MM.1S (cell line): ENCODE data around the gene KCNA2.

Experiments used
- DNase-seq: peaks from one replicate; pipeline ENCODE4 v3.0.0-alpha.2; 2015
- H2AFZ ChIP-seq: fragments of 300-600 bp; sonication (generic); 2 replicates; pipeline ENCODE4 v1.6.0; 2016; ENCODE audit warnings: antibody characterized with exemption, low read length
- H3F3A ChIP-seq: fragments of 300-600 bp; sonication (generic); 2 replicates; pipeline ENCODE4 v1.6.1; 2016; ENCODE audit warnings: mild to moderate bottlenecking, antibody characterized with exemption, low read length, moderate library complexity, mixed read lengths; ENCODE audit not compliant: insufficient read depth
- H3K27ac ChIP-seq: fragments of 300-600 bp; sonication (generic); 2 replicates; pipeline ENCODE4 v1.5.1; 2016; ENCODE audit warnings: mild to moderate bottlenecking, low read length
- H3K27me3 ChIP-seq: fragments of 300-600 bp; sonication (generic); replicated peaks from 2 replicates; pipeline ENCODE4 v1.6.0; 2016; ENCODE audit warnings: low read length; ENCODE audit not compliant: insufficient read depth
- H3K36me3 ChIP-seq: fragments of 300-600 bp; sonication (generic); replicated peaks from 2 replicates; pipeline ENCODE4 v1.6.1; 2016; ENCODE audit warnings: mild to moderate bottlenecking, low read length, mixed read lengths; ENCODE audit not compliant: insufficient read depth
- H3K4me1 ChIP-seq: fragments of 300-600 bp; sonication (generic); 2 replicates; pipeline ENCODE4 v1.6.1; 2016; ENCODE audit warnings: low read length, mixed read lengths
- H3K4me2 ChIP-seq: fragments of 300-600 bp; sonication (generic); 2 replicates; pipeline ENCODE4 v1.6.0; 2016; ENCODE audit warnings: low read depth, low read length
- H3K4me3 ChIP-seq: fragments of 300-600 bp; sonication (generic); 2 replicates; pipeline ENCODE4 v1.5.1; 2016; ENCODE audit warnings: low read length, mixed read lengths
- H3K79me2 ChIP-seq: fragments of 300-600 bp; sonication (generic); 2 replicates; pipeline ENCODE4 v1.6.1; 2016; ENCODE audit warnings: mixed run types, low read length, mixed read lengths
- H3K9ac ChIP-seq: fragments of 300-600 bp; sonication (generic); 2 replicates; pipeline ENCODE4 v1.6.1; 2016; ENCODE audit warnings: low read length, mixed read lengths
- H3K9me2 ChIP-seq: fragments of 300-600 bp; sonication (generic); replicated peaks from 2 replicates; pipeline ENCODE4 v1.6.1; 2016; ENCODE audit warnings: mild to moderate bottlenecking, low read length, mixed read lengths; ENCODE audit not compliant: insufficient read depth
- H3K9me3 ChIP-seq: fragments of 300-600 bp; sonication (generic); replicated peaks from 2 replicates; pipeline ENCODE4 v1.6.1; 2016; ENCODE audit warnings: mild to moderate bottlenecking, low read length, mixed read lengths; ENCODE audit not compliant: insufficient read depth
- H4K20me1 ChIP-seq: fragments of 300-600 bp; sonication (generic); 2 replicates; pipeline ENCODE4 v1.6.1; 2016; ENCODE audit warnings: mild to moderate bottlenecking, low read length, moderate library complexity, mixed read lengths; ENCODE audit not compliant: insufficient read depth
- CTCF ChIP-seq: fragments of 300-600 bp; sonication (generic); IDR thresholded peaks from 2 replicates; pipeline ENCODE4 v1.5.1; 2016; ENCODE audit warnings: antibody characterized with exemption, low read length, mixed read lengths
- EZH2 ChIP-seq: fragments of 300-600 bp; sonication (generic); optimal IDR thresholded peaks from 2 replicates; pipeline ENCODE3; 2017; ENCODE audit warnings: low read depth, mild to moderate bottlenecking, antibody characterized with exemption, low read length, mixed read lengths
- EZH2phosphoT487 ChIP-seq: fragments of 300-600 bp; sonication (generic); IDR thresholded peaks from 2 replicates; pipeline ENCODE4 v1.6.1; 2018; ENCODE audit warnings: antibody characterized with exemption, low read length

The KCNA2 gene

GRCh38 chr1:110544753-110545152 is 61.4 kb downstream of the KCNA2 start:
- no peak for TF ChIP-seq EZH2phosphoT487
- no peak for TF ChIP-seq EZH2
- TF ChIP-seq CTCF = no peak
- H2AFZ ChIP-seq = no peak overlapping the region
- H3K4me3 ChIP-seq = no peak overlapping the region
- no peak overlapping the region for H3K27ac ChIP-seq
- no peaks in the 10 kb centered on the region for H3K4me1 ChIP-seq
- H3K9ac ChIP-seq = no peak overlapping the region
- no peaks in the 10 kb centered on the region for H4K20me1 ChIP-seq
- H3K4me2 ChIP-seq = no peak overlapping the region
- no peak for DNase-seq
- no peaks in the 10 kb centered on the region for H3F3A ChIP-seq
- H3K36me3 ChIP-seq = no peaks in the 10 kb centered on the region
- no peaks in the 10 kb centered on the region for H3K9me2 ChIP-seq
- no peaks in the 10 kb centered on the region for H3K27me3 ChIP-seq
- no peaks in the 10 kb centered on the region for H3K9me3 ChIP-seq
- no peaks in the 10 kb centered on the region for H3K79me2 ChIP-seq
